Keratinocyte (primary cell): ENCODE data around the gene SLC38A8. TPM values are rescaled to one million over a fixed set of nuclear protein-coding genes. Genes with fewer than 3 reads are reported as not detected.

Experiments
- DNase-seq: peaks from one replicate; pipeline ENCODE4 v3.0.0-alpha.2; 2011; ENCODE audit warnings: low read depth, missing footprints, low spot score
- FAIRE-seq: peaks from 2 replicates; lab custom pipeline; 2011; peaks lifted over from hg19 to GRCh38; lab: Jason Lieb, UNC
- H2AFZ ChIP-seq: 2 replicates; pipeline ENCODE4 v1.6.0; 2012; ENCODE audit warnings: low read length, control low read depth, inconsistent platforms; ENCODE audit not compliant: control insufficient read depth
- H3K27ac ChIP-seq: 2 replicates; pipeline ENCODE4 v1.5.1; 2011; ENCODE audit warnings: low read length; ENCODE audit not compliant: control insufficient read depth, insufficient read depth
- H3K27me3 ChIP-seq: 3 replicates; pipeline ENCODE4 v1.6.0; 2011; ENCODE audit warnings: low read length; ENCODE audit not compliant: control insufficient read depth, insufficient read depth; ENCODE audit errors: extremely low read depth
- H3K36me3 ChIP-seq, 2 experiments: 2 replicates in 1 of 2; 3 replicates in 1 of 2; pipeline ENCODE4 v1.5.1; 2011; ENCODE audit warnings: low read length in 2 of 2, mild to moderate bottlenecking in 1 of 2; ENCODE audit not compliant: control insufficient read depth in 2 of 2, insufficient read depth in 2 of 2; ENCODE audit errors: extremely low read depth in 1 of 2
- H3K4me1 ChIP-seq: 3 replicates; pipeline ENCODE4 v1.5.1; 2011; ENCODE audit warnings: low read length; ENCODE audit not compliant: control insufficient read depth, insufficient read depth; ENCODE audit errors: extremely low read depth
- H3K4me2 ChIP-seq: 3 replicates; pipeline ENCODE4 v1.6.0; 2011; ENCODE audit warnings: low read depth, low read length; ENCODE audit not compliant: control insufficient read depth, insufficient read depth; ENCODE audit errors: extremely low read depth
- H3K4me3 ChIP-seq, 3 experiments: fragments of 200-600 bp in 1 of 3; sonication (generic) in 1 of 3; 2 replicates in 2 of 3; 3 replicates in 1 of 3; pipeline ENCODE4 v1.5.1; 2011 to 2016; ENCODE audit warnings: low read length in 3 of 3, mild to moderate bottlenecking in 3 of 3, control low read depth in 2 of 3, inconsistent platforms in 1 of 3, low read depth in 1 of 3, mixed read lengths in 1 of 3, mixed run types in 1 of 3, moderate library complexity in 1 of 3; ENCODE audit not compliant: control insufficient read depth in 2 of 3, insufficient read depth in 2 of 3; ENCODE audit errors: extremely low read depth in 1 of 3
- H3K79me2 ChIP-seq: 2 replicates; pipeline ENCODE4 v1.6.0; 2012; ENCODE audit warnings: low read length; ENCODE audit not compliant: control insufficient read depth, insufficient read depth
- H3K9ac ChIP-seq: 3 replicates; pipeline ENCODE4 v1.6.0; 2011; ENCODE audit warnings: low read length; ENCODE audit not compliant: control insufficient read depth, insufficient read depth; ENCODE audit errors: extremely low read depth
- H3K9me1 ChIP-seq: 3 replicates; pipeline ENCODE4 v1.6.0; 2011; ENCODE audit warnings: low read length; ENCODE audit not compliant: control insufficient read depth, insufficient read depth; ENCODE audit errors: extremely low read depth
- H3K9me3 ChIP-seq: 2 replicates; pipeline ENCODE4 v1.5.1; 2012; ENCODE audit warnings: low read depth, low read length; ENCODE audit not compliant: control insufficient read depth
- H4K20me1 ChIP-seq: 3 replicates; pipeline ENCODE4 v1.6.0; 2011; ENCODE audit warnings: low read length; ENCODE audit not compliant: control insufficient read depth, insufficient read depth; ENCODE audit errors: extremely low read depth
- CTCF ChIP-seq, 3 experiments: IDR thresholded peaks in 1 of 3; conservative IDR thresholded peaks in 1 of 3; optimal IDR thresholded peaks in 1 of 3; 2 replicates in 2 of 3; 3 replicates in 1 of 3; pipeline versions ENCODE3 to v1.5.1; 2011; ENCODE audit warnings: low read length in 3 of 3, mild to moderate bottlenecking in 3 of 3, moderate library complexity in 2 of 3, control low read depth in 1 of 3, inconsistent platforms in 1 of 3; ENCODE audit not compliant: insufficient read depth in 2 of 3; ENCODE audit errors: extremely low read depth in 1 of 3
- EZH2 ChIP-seq: IDR thresholded peaks from one replicate; pipeline ENCODE4 v1.6.1; 2012; ENCODE audit warnings: inconsistent platforms, mild to moderate bottlenecking, low read length, moderate library complexity
- dilution Hi-C: fragments of 300-500 bp; cut with MboI; formaldehyde crosslinking; loops from one replicate; pipeline ENCODE4 v1.7.0; 2020; ENCODE audit warnings: low sequenced_read_pairs; ENCODE audit not compliant: extremely low pct_ligation_motif_present
- polyA minus RNA-seq, 3 experiments: library from RNA; depleted of rRNA, polyadenylated mRNA; stranded (reverse); fragments of >200 nt; gene quantifications; 1 replicate in 1 of 3; 2 replicates in 1 of 3; 3 replicates in 1 of 3; pipeline ENCODE4 v1.2.3, GENCODE V29; 2011
- polyA plus RNA-seq, 5 experiments: library from polyadenylated mRNA; depleted of rRNA in 3 of 5; stranded (reverse) in 3 of 5; stranded (forward) in 1 of 5; unstranded in 1 of 5; fragments of >200 nt; gene quantifications; 1 replicate in 1 of 5; 2 replicates in 3 of 5; 3 replicates in 1 of 5; pipeline versions ENCODE4 v1.2.1 to v1.2.3, GENCODE V29; 2011 to 2012; ENCODE audit warnings: missing spikeins in 2 of 5, low read depth in 1 of 5, low replicate concordance in 1 of 5

SLC38A8 gene
- not detected in 3 replicates for polyA plus RNA-seq
- polyA plus RNA-seq (2011; ENCODE audit: low read depth), result not detected
- not detected in 2 replicates for polyA plus RNA-seq (2011; cell fraction: cytosol; rRNA removed)
- not detected in 2 replicates for polyA plus RNA-seq (2011; cell fraction: nucleus; rRNA removed)
- not detected in 2 replicates for polyA plus RNA-seq (2012; ENCODE audit: low replicate concordance)
- polyA minus RNA-seq, result not detected in 3 replicates
- not detected for polyA minus RNA-seq (2011; cell fraction: cytosol; rRNA and poly(A)+ RNA removed)
- polyA minus RNA-seq (2011; cell fraction: nucleus; rRNA and poly(A)+ RNA removed), result not detected in 2 replicates

- H2AFZ ChIP-seq, result no peak within 1 kb of the TSS
- dilution Hi-C loops, result no loop called here
These were observed at the start of gene SLC38A8 for GRCh38 chr16:84042308-84042878. Gene SLC38A8 (minus strand): TSS chr16:84042795. CDS start chr16:84042157, 638 bp downstream.

GRCh38 chr16:84091460-84091859, 48.9 kb upstream of the SLC38A8 start:
- peaks cover 36 to 38% of the 10 kb centered on the region in 2 experiments for H3K36me3 ChIP-seq
- no peaks in the 10 kb centered on the region for H3K79me2 ChIP-seq
- no peak overlapping the region for H3K4me3 ChIP-seq
- TF ChIP-seq CTCF (optimal IDR thresholded peaks at IDR 0.05 in 1 of 3, IDR thresholded peaks at IDR 0.05 in 1 of 3, conservative IDR thresholded peaks at IDR 0.05 in 1 of 3; ENCODE audit: extremely low read depth in 1 of 3, insufficient read depth in 2 of 3, low read length in 3 of 3) (no peak), EZH2 (no peak)
- no peak overlapping the region for H3K27ac ChIP-seq
- DNase-seq (no peak), FAIRE-seq (no peak)
- no peaks in the 10 kb centered on the region for H3K9me1 ChIP-seq
- no peaks in the 10 kb centered on the region for H4K20me1 ChIP-seq
- no peak overlapping the region for H2AFZ ChIP-seq
- H3K4me1 ChIP-seq, result no peaks in the 10 kb centered on the region
- no peak overlapping the region for H3K9ac ChIP-seq
- H3K27me3 ChIP-seq, result no peaks in the 10 kb centered on the region
- H3K4me2 ChIP-seq, result no peak overlapping the region
- dilution Hi-C loops, result no loop called here
- no peaks in the 10 kb centered on the region for H3K9me3 ChIP-seq

More at GRCh38 chr16:84042308-84042878, at the start of gene SLC38A8:
- Histone ChIP-seq H3K27me3 (peaks cover 52% of the 10 kb centered on the region), H4K20me1 (no peaks in the 10 kb centered on the region), H3K9me1 (no peaks in the 10 kb centered on the region), H3K9me3 (no peaks in the 10 kb centered on the region), H3K4me1 (no peaks in the 10 kb centered on the region), H3K27ac (no peak within 1 kb of the TSS), H3K79me2 (no peaks in the 10 kb centered on the region), H3K4me2 (no peak within 1 kb of the TSS), H3K36me3 (no peaks in the 10 kb centered on the region), H3K4me3 (no peak within 1 kb of the TSS), H3K9ac (no peak within 1 kb of the TSS)
- DNase-seq, result no peak
- no peak for FAIRE-seq
- TF ChIP-seq EZH2, result no peak
- TF ChIP-seq CTCF (optimal IDR thresholded peaks at IDR 0.05 in 1 of 3, IDR thresholded peaks at IDR 0.05 in 1 of 3, conservative IDR thresholded peaks at IDR 0.05 in 1 of 3; ENCODE audit: extremely low read depth in 1 of 3, insufficient read depth in 2 of 3, low read length in 3 of 3), result no peak
